ENCODE results near the gene RCSD1. TPM values are rescaled to one million over a fixed set of nuclear protein-coding genes. Genes with fewer than 3 reads are reported as not detected.

RCSD1 gene
- total RNA-seq, 1 donor from 2014 or later: 18.4 TPM

DNA sequence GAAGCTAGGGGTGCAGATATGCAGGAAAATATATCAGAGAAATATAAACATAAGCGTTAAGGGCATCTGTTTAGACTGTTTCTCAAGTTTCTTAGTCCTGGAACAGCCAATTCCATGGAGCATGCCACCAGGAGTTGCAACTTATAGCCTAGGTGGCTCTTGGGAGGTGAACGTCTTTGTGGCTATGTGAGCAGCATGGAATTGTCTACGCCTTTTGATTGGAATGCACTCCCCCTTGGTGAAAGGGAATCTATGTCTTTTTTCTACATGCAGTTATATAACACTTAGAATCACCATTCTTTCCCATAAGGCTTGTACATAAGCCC, 12.4 kb downstream of the RCSD1 start:
- DNase-seq (ENCODE audit: low spot score): no peak

DNA sequence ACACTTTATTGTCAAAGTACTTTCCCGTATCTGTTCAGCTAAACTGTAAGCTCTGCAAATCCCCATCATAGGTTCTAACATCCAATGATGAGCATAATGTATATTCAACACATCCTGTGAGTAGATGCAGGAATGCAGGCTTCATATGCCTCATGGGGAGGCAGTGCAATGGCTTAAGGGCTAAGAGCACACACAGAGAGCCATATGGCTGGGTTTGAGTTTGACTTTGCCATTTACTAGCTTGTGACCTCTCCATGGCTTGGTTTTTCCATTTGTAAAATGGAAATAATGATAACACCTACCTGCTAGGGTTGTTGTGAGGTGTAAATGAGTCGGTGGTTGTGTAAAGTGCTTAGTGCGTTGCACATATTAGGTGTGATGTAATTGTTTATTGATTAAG, 13.4 kb downstream of the RCSD1 start:
- no peak for DNase-seq (ENCODE audit: low spot score)

DNA sequence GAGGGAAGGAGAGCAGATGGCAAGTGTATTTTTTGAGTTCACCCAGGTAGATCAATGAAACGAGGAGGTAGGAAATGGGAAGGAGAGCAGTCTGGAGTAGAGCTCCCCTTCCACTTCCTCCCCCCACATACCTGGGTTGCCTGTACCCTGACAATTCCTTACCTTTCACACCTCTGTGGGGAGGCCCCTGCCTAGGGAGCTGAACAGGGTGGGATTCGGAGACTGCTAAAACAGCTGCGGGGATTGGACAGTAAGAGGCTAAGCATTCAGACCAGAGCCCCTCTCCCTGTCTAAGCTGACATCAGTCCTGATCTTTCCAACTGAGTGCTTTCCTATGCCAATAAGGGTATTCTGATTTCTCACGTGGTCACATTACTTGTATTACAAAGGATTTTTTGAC, 14.5 kb downstream of the RCSD1 start:
- DNase-seq (ENCODE audit: low spot score): no peak

DNA sequence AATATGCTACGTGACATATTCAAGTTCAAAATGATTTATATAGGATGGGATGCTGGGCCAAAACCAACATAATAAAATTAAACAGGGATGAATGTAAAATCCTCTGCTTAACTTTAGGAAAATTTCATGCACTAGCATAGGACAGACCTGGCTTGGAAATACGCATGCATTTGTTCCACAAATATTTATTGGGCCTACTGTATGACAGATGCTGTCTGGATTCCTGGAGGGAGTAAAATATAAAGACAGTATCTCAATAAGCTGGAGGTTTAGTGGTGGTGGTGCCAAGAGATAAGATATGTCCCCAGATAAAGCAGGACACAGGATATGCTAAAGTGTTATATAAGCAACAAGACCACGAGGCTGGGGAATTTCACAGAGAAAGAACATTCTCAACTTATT, 15.1 kb downstream of the RCSD1 start:
- no peak for DNase-seq (ENCODE audit: low spot score)

DNA sequence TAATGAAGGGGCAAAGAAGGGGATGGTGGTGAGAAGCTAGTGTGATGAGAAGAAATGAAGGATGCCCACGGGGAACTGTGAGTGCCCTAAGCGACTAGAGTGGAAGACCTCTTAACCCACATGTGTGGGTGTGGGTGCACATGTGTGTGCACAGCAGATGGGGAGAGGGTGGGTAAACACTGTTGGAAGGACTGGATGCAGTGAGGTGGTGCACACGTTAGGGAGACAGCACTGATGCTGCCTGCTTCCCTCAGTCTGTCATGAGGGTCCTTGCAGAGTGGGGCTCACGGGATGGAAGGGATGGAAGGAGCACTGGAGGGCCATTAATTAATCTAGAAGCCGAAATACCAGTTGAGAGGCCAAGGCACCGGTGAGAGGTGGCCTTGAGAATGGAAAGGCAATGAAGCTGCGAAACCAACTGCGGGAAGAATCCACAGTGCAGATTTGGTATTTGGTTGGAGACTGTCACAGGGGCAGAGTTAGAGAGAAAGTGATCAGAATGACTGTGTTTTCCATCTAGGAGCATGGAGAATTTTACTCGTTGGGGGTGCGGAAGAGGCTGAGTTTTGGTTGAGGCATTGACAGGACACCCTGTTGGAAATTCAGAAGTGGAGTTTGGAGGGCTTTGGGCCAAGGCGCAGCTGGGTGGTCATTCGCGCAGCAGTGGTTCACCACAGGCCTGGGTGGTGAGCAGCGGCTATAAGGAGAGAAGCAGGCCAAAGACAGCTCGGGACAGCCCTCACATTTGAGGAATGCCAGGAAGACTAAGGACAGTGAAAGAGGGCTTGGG, 15.8 kb downstream of the RCSD1 start:
- no peak for DNase-seq (ENCODE audit: low spot score)

DNA sequence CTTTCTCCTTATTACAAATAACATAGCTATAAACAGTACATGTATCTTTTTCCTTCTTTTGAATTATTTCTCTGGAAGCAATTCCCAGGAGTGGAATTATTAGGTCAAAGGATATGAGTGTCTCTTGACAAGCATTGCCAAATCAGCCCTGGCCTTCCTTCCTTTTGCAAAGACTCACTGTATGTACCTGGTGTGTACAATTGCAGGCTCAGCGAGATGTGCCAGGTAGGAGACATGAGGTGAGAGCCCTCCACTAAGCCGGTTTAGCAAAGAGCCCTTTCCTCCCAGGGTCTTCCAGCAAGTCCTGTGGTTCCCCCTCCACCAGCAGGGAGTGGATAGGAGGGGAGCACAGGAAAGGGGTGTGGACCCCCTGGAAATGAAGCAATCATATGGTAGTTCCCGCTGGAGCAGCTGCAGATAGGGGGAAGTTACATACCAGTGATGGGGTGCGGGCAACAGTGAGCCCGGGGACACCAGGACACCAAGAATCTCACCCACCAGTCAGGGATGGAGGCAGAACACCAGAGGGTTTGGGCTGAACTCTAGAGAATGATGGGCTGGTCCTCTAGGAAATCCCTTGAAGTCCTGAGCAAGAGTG, 18.3 kb downstream of the RCSD1 start:
- no peak for DNase-seq (ENCODE audit: low spot score)

DNA sequence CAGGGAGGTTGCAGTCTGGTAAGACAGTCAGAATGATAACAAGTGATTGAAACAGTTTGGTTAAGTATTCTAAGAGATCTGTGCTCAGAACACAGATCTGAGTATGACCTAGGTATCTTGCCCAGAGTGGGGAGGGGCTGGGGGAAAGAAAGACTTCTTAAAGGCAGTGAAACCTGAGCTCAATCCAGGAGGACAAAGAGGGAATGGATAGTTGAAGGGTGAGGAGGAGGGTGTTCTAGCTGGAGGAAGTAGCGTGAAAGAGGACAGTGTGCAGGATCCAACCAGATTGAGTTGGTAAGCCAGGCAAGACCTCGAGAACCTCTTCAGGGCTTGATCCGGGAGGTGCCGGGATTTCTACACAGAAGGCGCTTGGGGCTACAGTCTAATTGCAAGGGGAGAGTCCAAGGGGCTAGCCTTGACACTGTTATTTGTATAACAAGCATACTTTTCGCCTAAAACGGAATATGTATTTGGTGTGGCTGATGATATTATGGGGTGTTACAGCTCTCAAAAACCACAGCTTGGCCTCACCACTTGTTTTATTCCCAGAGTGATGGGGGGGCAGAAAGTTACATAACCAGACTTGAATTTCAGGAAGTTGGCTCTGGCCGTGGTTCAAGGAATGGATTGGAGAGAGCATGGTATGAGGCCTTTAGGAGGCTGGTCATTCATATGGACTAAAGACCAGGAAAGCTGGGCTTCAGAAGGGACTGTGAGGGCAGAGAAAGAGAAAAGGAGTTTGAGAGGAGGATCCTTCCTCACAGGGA, 19.1 kb downstream of the RCSD1 start:
- DNase-seq (ENCODE audit: low spot score): no peak

DNA sequence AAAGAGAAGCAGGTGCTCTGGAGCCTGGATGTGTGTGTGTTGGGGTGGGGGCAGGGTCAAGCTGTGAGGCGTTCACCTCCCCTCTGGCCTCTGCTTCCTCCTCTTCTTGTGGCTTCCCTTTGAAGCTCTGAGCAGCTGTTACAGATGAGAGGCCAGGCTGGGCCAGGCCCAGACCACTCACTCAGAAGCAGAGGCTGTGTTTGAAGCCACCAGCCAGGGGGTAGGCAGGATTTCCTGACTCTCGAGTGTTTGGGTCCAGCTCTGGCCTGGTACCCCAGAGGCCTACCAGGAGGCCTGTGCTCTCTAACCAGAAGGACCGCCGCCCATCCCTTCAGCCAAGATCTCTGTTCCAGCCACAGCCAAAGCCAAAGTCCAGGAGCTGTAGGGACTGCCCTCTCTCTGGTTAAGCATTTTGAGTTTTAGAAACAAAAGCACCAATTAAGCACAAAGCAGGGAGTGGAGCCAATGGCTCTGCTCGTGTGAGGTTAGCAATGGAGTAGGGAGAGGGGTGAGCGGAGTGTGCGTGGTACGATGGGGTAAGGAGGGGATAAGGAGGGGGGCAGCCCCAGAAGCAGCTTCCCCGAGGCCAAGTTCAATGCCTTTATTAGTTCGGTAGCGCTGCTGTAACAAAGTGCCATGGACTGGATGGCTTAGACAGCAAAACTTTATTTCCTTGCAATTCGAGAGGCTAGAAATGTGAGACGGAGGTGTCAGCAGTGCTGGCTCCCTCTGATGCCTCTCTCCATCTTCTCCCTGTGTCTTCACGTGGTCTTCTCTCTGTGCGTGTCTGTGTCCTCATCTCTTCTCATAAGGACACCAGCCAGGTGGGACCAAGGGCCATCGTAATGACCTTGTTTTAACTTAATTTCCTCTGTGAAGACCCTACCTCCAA, 20.5 kb downstream of the RCSD1 start:
- DNase-seq (ENCODE audit: low spot score): no peak

DNA sequence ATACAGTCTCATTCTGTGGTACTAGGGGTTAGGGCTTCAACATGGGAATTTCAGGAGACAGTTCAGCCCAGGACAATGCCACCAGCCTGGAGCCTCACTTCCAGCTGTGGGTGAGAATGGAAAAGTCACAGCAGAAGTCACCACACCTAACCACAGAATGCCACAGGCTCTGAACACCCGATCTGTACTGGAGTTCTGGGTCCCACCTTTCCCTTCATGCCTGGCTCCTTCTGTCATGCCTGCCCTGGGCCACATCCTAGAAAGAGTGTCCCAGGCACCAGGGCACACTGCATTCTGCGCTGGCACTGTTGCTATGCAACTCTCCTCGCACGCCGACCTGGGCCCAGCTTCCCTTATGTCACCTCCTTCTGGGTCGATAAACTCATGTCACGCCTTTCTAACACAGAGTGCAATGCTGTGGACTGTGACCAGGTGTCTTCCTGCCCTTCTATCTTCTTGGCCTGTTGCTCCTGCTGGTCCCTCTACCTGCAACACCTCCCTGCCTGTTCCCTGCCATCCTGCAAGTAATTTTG, 21.2 kb downstream of the RCSD1 start:
- peak; percentile 84 for DNase-seq (ENCODE audit: low spot score)

DNA sequence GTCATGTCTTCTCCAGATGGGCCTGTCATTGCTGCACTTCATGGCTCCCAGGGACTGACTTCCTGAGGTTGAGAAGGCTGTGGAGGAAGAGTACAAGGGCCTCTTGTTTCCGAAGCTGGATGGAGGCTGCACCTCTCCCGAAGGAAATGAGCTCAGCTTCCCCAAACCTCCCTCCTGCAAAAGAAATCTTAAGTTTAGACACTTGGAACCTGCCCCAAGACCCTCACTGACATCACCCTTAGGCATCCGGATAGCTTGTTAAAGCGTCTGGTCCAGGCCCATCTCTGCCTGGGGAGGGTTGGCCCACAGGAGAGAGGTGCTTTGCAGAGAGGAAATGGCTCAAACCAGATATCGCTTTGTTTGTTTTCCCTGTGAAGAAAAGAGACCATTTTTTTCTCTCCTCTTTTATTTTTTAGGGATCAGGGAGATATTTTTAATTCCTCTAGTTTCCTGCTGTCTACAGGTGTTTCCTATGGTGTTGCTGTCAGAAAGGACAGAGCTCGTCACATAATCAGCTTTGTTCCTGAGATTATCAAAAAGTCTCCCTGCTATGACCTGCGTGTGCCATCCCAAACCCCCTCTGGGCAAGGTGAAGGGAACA, 25.0 kb downstream of the RCSD1 start:
- no peak for DNase-seq (ENCODE audit: low spot score)

DNA sequence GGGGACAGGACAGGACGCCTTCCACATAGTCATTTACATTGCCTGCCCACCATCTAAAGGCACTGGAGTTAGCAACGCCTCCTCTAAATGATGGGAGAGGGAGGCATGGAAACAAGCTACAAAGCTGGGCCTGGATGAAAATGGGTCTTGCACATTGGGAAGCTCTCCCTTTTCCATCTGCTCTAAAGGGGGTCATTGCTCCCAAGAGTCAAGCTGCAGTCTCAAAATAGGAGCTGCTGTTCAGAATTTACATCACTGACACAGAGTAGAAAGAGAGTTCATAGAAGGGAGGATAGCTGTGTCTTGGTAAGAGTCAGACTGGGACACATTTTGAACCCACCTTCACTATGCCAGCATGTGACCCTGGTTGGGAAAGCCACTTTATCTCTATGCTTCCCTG, 26.6 kb downstream of the RCSD1 start:
- DNase-seq (ENCODE audit: low spot score): no peak

DNA sequence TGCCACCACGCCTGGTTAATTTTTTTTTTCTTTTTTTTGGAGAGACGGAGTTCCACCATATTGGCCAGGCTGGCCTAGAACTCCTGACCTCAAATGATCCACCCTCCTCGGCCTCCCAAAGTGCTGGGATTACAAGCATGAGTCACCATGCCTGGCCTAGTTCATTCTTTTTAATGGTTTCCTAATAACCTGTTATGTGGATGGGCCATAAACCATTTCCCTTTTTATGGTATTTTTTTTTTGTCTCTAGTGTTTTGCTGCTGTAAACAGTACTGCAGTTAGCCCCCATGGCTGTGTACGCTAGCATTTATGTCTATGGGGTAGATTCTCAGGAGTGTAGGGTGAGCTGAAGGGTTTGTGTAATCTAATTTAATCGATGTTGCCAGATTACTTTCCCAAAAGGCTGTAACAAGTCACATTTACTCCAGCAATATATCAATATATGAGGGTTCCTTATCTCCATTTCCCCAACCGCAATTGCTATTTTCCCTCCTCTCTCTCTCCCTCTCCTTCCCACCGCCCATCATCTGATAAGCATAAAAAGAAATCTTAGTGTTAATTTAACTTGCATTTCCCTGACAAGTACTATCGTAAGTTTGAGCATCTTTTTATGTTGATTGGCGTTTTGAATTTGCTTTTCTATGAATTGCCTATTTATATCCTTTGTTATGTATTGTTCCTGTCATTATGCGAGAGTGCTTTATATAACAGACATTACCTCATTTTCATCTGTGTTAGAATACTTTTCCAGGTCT, 28.7 kb downstream of the RCSD1 start:
- DNase-seq (ENCODE audit: low spot score): no peak

DNA sequence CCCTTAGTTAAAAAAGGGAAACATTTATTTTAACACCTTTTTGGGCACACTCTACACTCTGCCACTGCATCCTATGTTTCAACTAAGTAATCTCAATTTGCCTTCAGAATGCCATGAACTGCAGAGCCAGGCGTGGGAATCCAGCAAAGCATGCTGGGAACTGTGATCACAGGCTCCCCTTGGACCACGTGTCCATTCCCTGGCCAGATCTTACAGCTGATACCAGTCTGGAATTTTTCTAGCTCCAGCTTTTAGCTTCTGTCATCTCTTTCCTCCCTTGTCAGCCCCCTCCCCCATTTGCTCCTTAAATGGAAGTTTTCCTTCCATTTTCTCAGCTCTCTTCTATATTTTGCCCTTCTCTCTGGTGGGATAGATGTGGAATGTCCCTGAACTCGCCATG, 29.4 kb downstream of the RCSD1 start:
- DNase-seq (ENCODE audit: low spot score): no peak

DNA sequence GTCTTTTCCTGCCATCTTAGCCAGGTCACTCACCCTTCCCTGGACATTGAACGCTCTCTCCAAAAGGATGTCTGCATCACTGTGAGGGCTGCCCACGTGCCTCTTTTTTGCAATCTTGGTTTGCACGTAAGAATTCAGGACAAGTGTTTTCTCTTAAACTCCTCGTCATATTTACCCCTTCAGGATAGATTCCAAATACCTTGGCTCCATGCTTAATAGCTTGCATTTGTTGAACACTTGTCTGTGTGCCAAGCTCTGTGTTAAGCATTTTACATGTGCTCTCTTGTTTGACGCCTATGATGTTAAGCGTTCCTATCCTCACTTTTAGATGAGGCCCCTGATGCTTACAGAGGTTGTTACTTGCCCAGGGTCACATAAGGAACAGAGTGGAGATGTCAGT, 29.8 kb downstream of the RCSD1 start:
- DNase-seq (ENCODE audit: low spot score): no peak

DNA sequence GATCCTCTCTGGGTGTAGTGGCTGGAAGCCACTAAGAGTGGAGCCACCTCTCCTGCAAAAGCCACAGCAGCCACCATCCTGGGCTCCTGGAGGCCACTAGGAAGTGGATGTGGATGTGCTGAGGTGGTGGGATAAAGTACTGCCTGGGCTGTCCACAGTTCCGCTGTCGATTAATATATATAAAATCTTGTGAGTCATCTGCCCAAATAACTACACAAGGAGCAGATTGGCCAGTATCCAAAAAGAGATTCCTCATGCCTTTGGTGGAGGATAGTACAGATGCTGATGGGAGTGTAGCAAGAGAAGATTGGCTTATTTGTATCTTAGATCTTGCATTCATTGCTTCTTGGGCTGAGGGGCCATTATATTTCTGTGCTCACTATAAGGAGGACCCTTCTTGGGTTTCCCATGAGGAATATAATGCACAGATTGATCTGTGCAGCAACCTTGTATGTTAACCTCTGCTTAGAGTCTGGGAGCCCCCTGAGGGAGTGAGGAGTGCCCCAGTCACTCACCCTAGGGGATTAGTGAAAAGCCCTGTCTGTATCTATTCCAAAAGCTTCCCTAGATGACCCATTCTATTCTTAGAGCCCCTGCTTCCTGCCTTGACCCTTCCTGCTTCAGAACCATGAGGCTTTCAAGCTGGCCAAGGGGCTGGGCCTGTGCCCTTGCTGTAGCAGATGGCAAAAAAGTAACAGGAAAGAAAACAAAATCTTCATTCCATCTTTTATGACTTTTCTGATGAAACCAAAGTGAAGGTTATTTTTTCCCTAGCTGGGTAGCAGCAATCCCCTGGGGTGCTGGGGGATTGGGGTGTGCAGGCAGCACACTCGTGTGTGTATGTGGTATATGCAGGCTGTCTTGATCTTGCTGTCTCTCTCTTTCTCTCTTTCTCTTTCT, 31.7 kb downstream of the RCSD1 start:
- no peak for DNase-seq (ENCODE audit: low spot score)

DNA sequence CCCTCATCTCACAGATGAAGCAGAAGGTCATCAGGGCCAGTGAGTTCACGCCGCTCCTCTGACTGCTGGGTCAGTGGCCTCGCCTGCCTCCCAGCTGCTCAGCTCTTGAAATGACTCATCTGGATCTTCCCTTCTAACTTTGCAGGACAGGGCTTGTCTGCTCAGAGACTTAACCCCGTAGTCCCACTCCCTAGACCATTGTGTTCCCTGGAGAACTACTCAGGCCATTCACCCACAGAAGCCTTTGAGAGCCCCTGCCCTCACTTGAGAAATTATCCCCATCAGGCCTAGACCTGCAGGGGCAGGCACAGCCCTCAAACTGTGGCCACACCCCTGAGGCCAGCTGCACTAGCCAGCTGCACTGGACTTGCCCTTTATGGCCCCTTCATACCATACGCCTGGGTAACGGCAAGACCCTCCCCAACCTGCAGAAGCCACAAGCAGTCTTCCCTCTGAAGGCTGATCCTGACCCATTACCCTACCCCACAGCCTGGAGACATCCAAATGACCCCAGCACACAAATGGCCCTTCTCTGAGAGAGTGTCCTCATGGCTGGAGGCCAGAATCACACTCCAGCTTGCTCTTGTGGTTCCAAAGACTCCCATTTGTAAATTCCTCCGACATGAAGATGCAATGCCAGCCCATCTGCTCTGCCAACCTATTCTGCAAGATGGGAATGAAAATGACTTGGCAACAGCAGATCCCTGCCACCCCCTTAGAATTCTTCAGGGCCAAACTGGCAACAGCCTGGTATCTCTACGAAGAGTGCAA, 33.2 kb downstream of the RCSD1 start:
- DNase-seq (ENCODE audit: low spot score): no peak

DNA sequence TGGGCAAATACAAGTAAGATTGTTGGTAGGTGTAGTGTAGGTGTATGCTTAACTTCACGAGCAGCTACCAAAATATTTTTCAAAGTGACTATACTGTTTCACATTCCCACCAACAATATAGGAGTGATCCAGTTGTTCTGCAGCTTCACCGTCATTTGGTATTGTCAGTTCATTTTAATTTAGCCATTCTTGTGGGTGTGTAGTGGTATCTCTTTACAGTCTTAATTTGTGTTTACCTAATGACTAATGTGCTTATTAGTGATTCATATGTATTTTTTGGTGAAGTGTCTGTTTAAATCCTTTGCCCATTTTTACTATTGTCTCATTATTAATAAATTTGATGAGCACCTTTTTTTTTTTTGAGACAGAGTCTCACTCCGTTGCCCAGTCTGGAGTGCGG, 35.4 kb downstream of the RCSD1 start:
- no peak for DNase-seq (ENCODE audit: low spot score)

DNA sequence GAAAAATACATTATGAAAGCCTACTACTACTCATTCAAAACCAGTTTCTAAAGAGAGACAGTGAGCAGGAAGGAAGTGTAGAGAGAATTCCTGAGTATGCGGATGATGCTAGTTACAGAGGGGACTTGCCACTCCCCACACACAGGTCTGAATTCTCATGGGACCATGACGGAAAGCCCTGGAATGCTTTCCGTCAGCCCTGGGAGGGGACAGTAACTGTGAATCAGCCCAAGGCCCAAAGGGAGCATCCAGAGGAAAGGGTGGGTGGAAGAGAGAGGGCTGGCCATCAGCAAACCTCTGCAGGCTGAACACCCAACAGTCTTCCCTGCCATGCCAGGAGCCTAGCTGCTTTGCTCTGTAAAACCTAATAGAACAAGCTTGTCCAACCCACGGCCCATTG, 36.4 kb downstream of the RCSD1 start:
- no peak for DNase-seq (ENCODE audit: low spot score)

DNA sequence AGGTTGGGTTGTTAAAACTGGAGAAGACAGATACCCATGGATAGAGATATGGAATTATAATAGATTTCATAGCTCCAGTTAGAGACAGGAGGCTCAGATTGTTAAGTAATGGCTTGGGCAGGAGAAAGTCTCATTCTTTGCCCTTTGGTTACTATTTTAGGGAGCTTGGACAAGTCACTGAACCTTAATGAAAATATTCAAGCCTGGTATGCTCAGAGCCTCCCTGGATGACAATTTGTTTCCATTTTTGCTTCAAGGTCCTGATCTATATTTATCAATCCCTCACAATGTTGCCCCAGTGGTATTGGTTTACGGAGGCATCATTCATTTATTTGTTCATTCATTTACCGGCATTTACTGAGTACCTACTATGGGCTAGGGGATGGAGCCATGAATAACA, 37.5 kb downstream of the RCSD1 start:
- no peak for DNase-seq (ENCODE audit: low spot score)

All from mucosa of gallbladder (tissue), 1 donor.